K562 (cell line): ENCODE measurements around the gene SLC22A4. TPM values are rescaled to one million over a fixed set of nuclear protein-coding genes. Genes with fewer than 3 reads are reported as not detected.

Source experiments
- CBX3 ChIP-seq, 2 experiments: IDR thresholded peaks; 1 replicate in 1 of 2; 2 replicates in 1 of 2; pipeline ENCODE4 v1.6.1; 2012; ENCODE audit warnings: inconsistent platforms in 2 of 2, low read length in 2 of 2, borderline replicate concordance in 1 of 2, control low read depth in 1 of 2
- HCFC1 ChIP-seq: IDR thresholded peaks from 2 replicates; pipeline ENCODE4 v1.6.1; 2012; ENCODE audit warnings: low read depth, low read length, improper control_type of control experiment
- HSF4 ChIP-seq: fragments of 250-450 bp; sonication (Bioruptor Pico); IDR thresholded peaks from 2 replicates; pipeline ENCODE4 v2.1.2; 2022; ENCODE audit warnings: mild to moderate bottlenecking, moderate library complexity, borderline replicate concordance
- ILK ChIP-seq: fragments of 450-650 bp; IDR thresholded peaks from 2 replicates; pipeline ENCODE4 v1.6.1; 2016; ENCODE audit warnings: missing genetic modification characterization, low read depth, mild to moderate bottlenecking, missing compliant biosample characterization, moderate library complexity, borderline replicate concordance
- NONO ChIP-seq, 2 experiments: fragments of 200-400 bp in 1 of 2; fragments of 450-650 bp in 1 of 2; formaldehyde crosslinking in 1 of 2; IDR thresholded peaks; 2 replicates each; pipeline ENCODE4 v1.6.1; 2017; ENCODE audit warnings: low read depth in 2 of 2, mild to moderate bottlenecking in 2 of 2, moderate library complexity in 2 of 2, low read length in 1 of 2
- NR4A1 ChIP-seq, 2 experiments: fragments of 250-450 bp in 1 of 2; fragments of 450-650 bp in 1 of 2; sonication (Bioruptor Pico) in 1 of 2; IDR thresholded peaks; 2 replicates each; pipeline versions ENCODE4 v1.4.0 to v1.6.1; 2016 to 2020; ENCODE audit warnings: mild to moderate bottlenecking in 2 of 2, missing compliant biosample characterization in 1 of 2, missing genetic modification characterization in 1 of 2, moderate library complexity in 1 of 2
- POLR2A ChIP-seq: fragments of 450-650 bp; conservative IDR thresholded peaks from 2 replicates; pipeline ENCODE4 v1.6.1; 2016
- RBFOX2 ChIP-seq: fragments of 200-400 bp; formaldehyde crosslinking; IDR thresholded peaks from 2 replicates; pipeline ENCODE4 v1.6.1; 2017; ENCODE audit warnings: low read depth, mild to moderate bottlenecking, low read length, moderate library complexity
- RBM14 ChIP-seq: fragments of 200-400 bp; formaldehyde crosslinking; IDR thresholded peaks from 2 replicates; pipeline ENCODE4 v1.6.1; 2018; ENCODE audit warnings: low read depth, mild to moderate bottlenecking, low read length, moderate library complexity, borderline replicate concordance; ENCODE audit not compliant: insufficient read depth
- RFX7 ChIP-seq: fragments of 250-450 bp; sonication (Bioruptor Pico); IDR thresholded peaks from 2 replicates; pipeline ENCODE4 v1.5.1; 2021; ENCODE audit warnings: mild to moderate bottlenecking
- SRSF1 ChIP-seq: fragments of 200-400 bp; formaldehyde crosslinking; IDR thresholded peaks from 2 replicates; pipeline ENCODE4 v1.6.1; 2017; ENCODE audit warnings: mild to moderate bottlenecking, low read depth, low read length, moderate library complexity
- UBTF ChIP-seq, 2 experiments: IDR thresholded peaks; 2 replicates each; pipeline ENCODE4 v1.6.1; 2012; ENCODE audit warnings: improper control_type of control experiment in 2 of 2, low read depth in 2 of 2, low read length in 2 of 2, borderline replicate concordance in 1 of 2
- ZNF282 ChIP-seq: sonication (generic); formaldehyde crosslinking; IDR thresholded peaks from 2 replicates; pipeline ENCODE4 v1.8.1; 2023; ENCODE audit warnings: missing genetic modification reagents
- ZNF316 ChIP-seq: fragments of 450-650 bp; IDR thresholded peaks from 2 replicates; pipeline ENCODE4 v1.6.1; 2016
- ZNF511 ChIP-seq: sonication (generic); formaldehyde crosslinking; IDR thresholded peaks from 2 replicates; pipeline ENCODE4 v1.8.0; 2022; ENCODE audit warnings: mild to moderate bottlenecking, missing genetic modification reagents
- ZNF764 ChIP-seq: fragments of 250-450 bp; sonication (Bioruptor Pico); IDR thresholded peaks from 2 replicates; pipeline ENCODE4 v1.4.0; 2020; ENCODE audit warnings: low read depth, mild to moderate bottlenecking, moderate library complexity
- polyA plus RNA-seq, 8 experiments: library from polyadenylated mRNA; depleted of rRNA in 4 of 8; stranded (reverse) in 5 of 8; unstranded in 3 of 8; fragments of >200 nt; fragmentation: Nextera tagmentation in 2 of 8; fragmentation: Illumina TruSeq in 1 of 8; extraction: Ambion mirVana in 2 of 8; extraction: Trizol in 1 of 8; gene quantifications; 2 replicates each; pipeline versions ENCODE4 v1.2.1 to v1.2.3, GENCODE V29; 2011 to 2014; ENCODE audit warnings: inconsistent platforms in 1 of 8, missing spikeins in 1 of 8
- total RNA-seq, 7 experiments: library from RNA; depleted of rRNA in 6 of 7; stranded (reverse); fragments of >200 nt in 6 of 7; fragmentation: Illumina TruSeq in 2 of 7; extraction: Trizol in 2 of 7; gene quantifications; 2 replicates each; pipeline versions ENCODE4 v1.2.1 to v1.2.3, GENCODE V29; 2011 to 2021; ENCODE audit warnings: low replicate concordance in 1 of 7
- TF ChIP-seq, protein P1 (sequence below): fragments of 450-650 bp; formaldehyde crosslinking; conservative IDR thresholded peaks from 2 replicates; pipeline ENCODE4 v1.4.0; 2022; ENCODE audit warnings: mild to moderate bottlenecking, missing genetic modification characterization

The SLC22A4 gene
- total and polyA plus RNA-seq, 9 of the 15 experiments (the other 6 are each of a cell fraction or from before 2014, with no cell fraction given): 2.7 to 9.5 (median 6.2) TPM

DNA sequence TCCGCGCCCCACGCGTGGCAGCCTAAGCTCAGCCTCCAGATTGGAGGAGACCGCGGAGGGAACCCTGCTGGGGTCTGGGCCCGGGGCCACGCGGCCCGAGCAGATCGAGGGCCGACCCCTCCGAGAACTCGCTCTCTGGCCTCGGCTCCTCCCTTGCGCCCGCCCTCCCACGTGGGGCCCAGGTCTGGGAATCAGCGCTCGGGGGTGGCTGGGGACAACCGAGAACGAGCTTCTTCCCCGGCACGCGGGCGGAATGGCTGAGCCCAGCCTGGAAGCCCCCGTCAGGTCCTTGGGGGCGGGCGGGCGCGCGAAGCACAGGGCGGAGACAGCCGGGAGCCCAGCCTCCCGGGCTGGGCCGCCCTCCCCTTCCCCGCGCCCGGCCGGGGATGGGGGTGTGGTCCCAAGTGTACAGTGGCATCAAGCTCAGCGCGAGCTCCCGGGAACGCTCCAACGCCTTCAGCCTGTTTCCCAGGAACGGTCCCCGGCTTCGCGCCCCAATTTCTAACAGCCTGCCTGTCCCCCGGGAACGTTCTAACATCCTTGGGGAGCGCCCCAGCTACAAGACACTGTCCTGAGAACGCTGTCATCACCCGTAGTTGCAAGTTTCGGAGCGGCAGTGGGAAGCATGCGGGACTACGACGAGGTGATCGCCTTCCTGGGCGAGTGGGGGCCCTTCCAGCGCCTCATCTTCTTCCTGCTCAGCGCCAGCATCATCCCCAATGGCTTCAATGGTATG lies at the start of gene SLC22A4 (continued):
- TF ChIP-seq, protein P1, sequence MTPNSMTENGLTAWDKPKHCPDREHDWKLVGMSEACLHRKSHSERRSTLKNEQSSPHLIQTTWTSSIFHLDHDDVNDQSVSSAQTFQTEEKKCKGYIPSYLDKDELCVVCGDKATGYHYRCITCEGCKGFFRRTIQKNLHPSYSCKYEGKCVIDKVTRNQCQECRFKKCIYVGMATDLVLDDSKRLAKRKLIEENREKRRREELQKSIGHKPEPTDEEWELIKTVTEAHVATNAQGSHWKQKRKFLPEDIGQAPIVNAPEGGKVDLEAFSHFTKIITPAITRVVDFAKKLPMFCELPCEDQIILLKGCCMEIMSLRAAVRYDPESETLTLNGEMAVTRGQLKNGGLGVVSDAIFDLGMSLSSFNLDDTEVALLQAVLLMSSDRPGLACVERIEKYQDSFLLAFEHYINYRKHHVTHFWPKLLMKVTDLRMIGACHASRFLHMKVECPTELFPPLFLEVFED (CRISPR knock-in tag): no peak
- TF ChIP-seq ZNF316: no peak
- TF ChIP-seq NONO (IDR thresholded peaks at IDR 0.05; ENCODE audit: low read depth in 2 of 2, low read length in 1 of 2): peak in 1 of 2 experiments; percentile 95; a peak in 2 of 4 replicates
- peak; percentile 94 for TF ChIP-seq RBFOX2
- no peak for TF ChIP-seq ZNF764 (CRISPR knock-in tag)
- no peak for TF ChIP-seq RBM14
- TF ChIP-seq SRSF1: no peak
- TF ChIP-seq NR4A1 (CRISPR knock-in tag; IDR thresholded peaks at IDR 0.05): no peak
- TF ChIP-seq NR4A1 (tag; IDR thresholded peaks at IDR 0.05): no peak
- no peak for TF ChIP-seq RFX7 (CRISPR knock-in tag)
- peak in 1 of 2 experiments; percentile 47; a peak in 2 of 3 replicates for TF ChIP-seq CBX3 (IDR thresholded peaks at IDR 0.05; ENCODE audit: borderline replicate concordance in 1 of 2, low read length in 2 of 2)
- 0 out of 4 replicates have a peak, but pooled peaks of 1 of the 2 experiments have one; percentile 6 for TF ChIP-seq UBTF (IDR thresholded peaks at IDR 0.05; ENCODE audit: borderline replicate concordance in 1 of 2, low read depth in 2 of 2, low read length in 2 of 2)
- TF ChIP-seq POLR2A: peak; percentile 85
- TF ChIP-seq HSF4 (CRISPR knock-in tag): no peak
- no peak for TF ChIP-seq ILK
- TF ChIP-seq ZNF282: no peak
- no peak; the same call in 1 of the 2 replicates for TF ChIP-seq HCFC1
- TF ChIP-seq ZNF511: peak; percentile 34; the same call in 1 of the 2 replicates
- TF ChIP-seq, all 486 proteins: peak for 97
